Gastrocnemius medialis (tissue), 4 donors: ENCODE data around the gene ADRA2C.

Source experiments
- POLR2A ChIP-seq, 2 donors: fragments of 450-650 bp; IDR thresholded peaks; one replicate each; pipeline ENCODE4 v1.6.1; 2017; ENCODE audit warnings: antibody characterized with exemption in 2 of 2, mild to moderate bottlenecking in 2 of 2, moderate library complexity in 2 of 2
- TF ChIP-seq, protein P1 (sequence below), 5 experiments: fragments of 450-650 bp in 3 of 5; fragments of 200-600 bp in 2 of 5; sonication (generic) in 2 of 5; IDR thresholded peaks in 4 of 5; conservative IDR thresholded peaks in 1 of 5; 1 replicate in 4 of 5; 2 replicates in 1 of 5; pipeline ENCODE4 v1.5.1; 2016 to 2019; ENCODE audit warnings: antibody characterized with exemption in 5 of 5, mild to moderate bottlenecking in 3 of 5, moderate library complexity in 3 of 5

DNA sequence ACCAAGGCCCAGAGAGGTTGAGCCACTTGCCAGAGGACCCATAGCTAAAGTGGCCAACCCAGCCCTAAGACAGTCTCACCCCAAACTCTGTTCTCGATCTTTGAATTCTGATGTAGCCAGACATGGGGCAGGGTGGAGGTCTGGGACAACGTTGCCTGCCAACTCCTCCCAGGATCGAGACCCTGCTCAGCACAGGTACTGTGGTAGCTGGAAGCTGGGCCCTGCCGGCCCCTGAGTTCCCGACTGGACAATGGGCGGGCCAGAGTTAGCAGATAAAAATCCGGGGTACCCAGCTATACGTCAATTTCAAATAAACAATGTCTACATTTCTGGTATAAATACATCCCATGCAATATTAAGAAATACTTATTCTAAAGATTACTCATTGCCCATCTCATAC, 35.3 kb downstream of the ADRA2C start:
- TF ChIP-seq POLR2A (IDR thresholded peaks at IDR 0.05): no peak
- TF ChIP-seq, protein P1, sequence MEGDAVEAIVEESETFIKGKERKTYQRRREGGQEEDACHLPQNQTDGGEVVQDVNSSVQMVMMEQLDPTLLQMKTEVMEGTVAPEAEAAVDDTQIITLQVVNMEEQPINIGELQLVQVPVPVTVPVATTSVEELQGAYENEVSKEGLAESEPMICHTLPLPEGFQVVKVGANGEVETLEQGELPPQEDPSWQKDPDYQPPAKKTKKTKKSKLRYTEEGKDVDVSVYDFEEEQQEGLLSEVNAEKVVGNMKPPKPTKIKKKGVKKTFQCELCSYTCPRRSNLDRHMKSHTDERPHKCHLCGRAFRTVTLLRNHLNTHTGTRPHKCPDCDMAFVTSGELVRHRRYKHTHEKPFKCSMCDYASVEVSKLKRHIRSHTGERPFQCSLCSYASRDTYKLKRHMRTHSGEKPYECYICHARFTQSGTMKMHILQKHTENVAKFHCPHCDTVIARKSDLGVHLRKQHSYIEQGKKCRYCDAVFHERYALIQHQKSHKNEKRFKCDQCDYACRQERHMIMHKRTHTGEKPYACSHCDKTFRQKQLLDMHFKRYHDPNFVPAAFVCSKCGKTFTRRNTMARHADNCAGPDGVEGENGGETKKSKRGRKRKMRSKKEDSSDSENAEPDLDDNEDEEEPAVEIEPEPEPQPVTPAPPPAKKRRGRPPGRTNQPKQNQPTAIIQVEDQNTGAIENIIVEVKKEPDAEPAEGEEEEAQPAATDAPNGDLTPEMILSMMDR (IDR thresholded peaks at IDR 0.05 in 4 of 5, conservative IDR thresholded peaks at IDR 0.05 in 1 of 5): no peak
